HL-60 (cell line): ENCODE measurements around the gene KSR1.

ENCODE experiments used
- GABPA ChIP-seq: IDR thresholded peaks from 2 replicates; pipeline ENCODE4 v1.6.1; 2012; ENCODE audit warnings: low read depth
- POLR2AphosphoS5 ChIP-seq: IDR thresholded peaks from 2 replicates; pipeline ENCODE4 v1.6.1; 2012; ENCODE audit warnings: low read depth
- TF ChIP-seq, protein P1 (sequence below): IDR thresholded peaks from one replicate; pipeline ENCODE4 v1.5.1; 2011; ENCODE audit warnings: low read length, control low read depth, inconsistent platforms; ENCODE audit not compliant: insufficient read depth
- TF ChIP-seq, protein P2 (sequence below): IDR thresholded peaks from 2 replicates; pipeline ENCODE4 v1.6.1; 2012; ENCODE audit warnings: low read depth; ENCODE audit not compliant: insufficient replicate concordance

DNA sequence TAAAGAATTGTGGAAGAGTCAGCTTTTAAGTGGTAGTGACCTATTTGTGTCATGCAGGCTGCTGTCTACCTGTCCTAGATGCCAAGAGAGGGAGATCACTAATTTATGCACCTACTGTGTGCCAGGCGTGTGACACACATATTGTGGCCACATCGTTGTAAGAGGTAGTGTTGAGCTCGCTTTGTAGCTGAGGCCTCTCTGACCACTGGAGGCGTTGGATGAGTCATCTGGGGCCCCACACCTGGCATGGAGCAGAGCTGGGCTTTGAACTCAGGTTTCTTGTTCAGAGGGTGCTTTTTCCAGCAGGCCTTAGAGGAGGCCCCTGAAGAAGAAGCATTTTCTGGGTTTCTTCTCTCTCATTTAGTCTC is 122.5 kb downstream of the KSR1 start:
- TF ChIP-seq, protein P1, sequence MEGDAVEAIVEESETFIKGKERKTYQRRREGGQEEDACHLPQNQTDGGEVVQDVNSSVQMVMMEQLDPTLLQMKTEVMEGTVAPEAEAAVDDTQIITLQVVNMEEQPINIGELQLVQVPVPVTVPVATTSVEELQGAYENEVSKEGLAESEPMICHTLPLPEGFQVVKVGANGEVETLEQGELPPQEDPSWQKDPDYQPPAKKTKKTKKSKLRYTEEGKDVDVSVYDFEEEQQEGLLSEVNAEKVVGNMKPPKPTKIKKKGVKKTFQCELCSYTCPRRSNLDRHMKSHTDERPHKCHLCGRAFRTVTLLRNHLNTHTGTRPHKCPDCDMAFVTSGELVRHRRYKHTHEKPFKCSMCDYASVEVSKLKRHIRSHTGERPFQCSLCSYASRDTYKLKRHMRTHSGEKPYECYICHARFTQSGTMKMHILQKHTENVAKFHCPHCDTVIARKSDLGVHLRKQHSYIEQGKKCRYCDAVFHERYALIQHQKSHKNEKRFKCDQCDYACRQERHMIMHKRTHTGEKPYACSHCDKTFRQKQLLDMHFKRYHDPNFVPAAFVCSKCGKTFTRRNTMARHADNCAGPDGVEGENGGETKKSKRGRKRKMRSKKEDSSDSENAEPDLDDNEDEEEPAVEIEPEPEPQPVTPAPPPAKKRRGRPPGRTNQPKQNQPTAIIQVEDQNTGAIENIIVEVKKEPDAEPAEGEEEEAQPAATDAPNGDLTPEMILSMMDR, result no peak
- TF ChIP-seq POLR2AphosphoS5, result no peak
- no peak for TF ChIP-seq GABPA
- TF ChIP-seq, protein P2, sequence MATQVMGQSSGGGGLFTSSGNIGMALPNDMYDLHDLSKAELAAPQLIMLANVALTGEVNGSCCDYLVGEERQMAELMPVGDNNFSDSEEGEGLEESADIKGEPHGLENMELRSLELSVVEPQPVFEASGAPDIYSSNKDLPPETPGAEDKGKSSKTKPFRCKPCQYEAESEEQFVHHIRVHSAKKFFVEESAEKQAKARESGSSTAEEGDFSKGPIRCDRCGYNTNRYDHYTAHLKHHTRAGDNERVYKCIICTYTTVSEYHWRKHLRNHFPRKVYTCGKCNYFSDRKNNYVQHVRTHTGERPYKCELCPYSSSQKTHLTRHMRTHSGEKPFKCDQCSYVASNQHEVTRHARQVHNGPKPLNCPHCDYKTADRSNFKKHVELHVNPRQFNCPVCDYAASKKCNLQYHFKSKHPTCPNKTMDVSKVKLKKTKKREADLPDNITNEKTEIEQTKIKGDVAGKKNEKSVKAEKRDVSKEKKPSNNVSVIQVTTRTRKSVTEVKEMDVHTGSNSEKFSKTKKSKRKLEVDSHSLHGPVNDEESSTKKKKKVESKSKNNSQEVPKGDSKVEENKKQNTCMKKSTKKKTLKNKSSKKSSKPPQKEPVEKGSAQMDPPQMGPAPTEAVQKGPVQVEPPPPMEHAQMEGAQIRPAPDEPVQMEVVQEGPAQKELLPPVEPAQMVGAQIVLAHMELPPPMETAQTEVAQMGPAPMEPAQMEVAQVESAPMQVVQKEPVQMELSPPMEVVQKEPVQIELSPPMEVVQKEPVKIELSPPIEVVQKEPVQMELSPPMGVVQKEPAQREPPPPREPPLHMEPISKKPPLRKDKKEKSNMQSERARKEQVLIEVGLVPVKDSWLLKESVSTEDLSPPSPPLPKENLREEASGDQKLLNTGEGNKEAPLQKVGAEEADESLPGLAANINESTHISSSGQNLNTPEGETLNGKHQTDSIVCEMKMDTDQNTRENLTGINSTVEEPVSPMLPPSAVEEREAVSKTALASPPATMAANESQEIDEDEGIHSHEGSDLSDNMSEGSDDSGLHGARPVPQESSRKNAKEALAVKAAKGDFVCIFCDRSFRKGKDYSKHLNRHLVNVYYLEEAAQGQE, result no peak
